SU-DHL-6 (cell line): Measurements from ENCODE around the gene G2E3.

Experiments used
- H2AFZ ChIP-seq: fragments of 200-600 bp; sonication (generic); 2 replicates; pipeline ENCODE4 v1.6.1; 2014; ENCODE audit warnings: low read depth, mild to moderate bottlenecking, moderate library complexity, mixed read lengths, antibody characterized with exemption, low read length; ENCODE audit not compliant: severe bottlenecking
- H3F3A ChIP-seq: fragments of 200-600 bp; shearing (Covaris generic); 2 replicates; pipeline ENCODE4 v1.6.0; 2016; ENCODE audit warnings: antibody characterized with exemption, mild to moderate bottlenecking; ENCODE audit not compliant: insufficient read depth
- H3K27ac ChIP-seq: fragments of 200-600 bp; sonication (generic); 2 replicates; pipeline ENCODE4 v1.5.1; 2016; ENCODE audit warnings: low read depth, mild to moderate bottlenecking, low read length, moderate library complexity, mixed read lengths
- H3K27me3 ChIP-seq: fragments of 200-600 bp; sonication (generic), shearing (Covaris generic); 2 replicates; pipeline ENCODE4 v1.6.0; 2014; ENCODE audit warnings: mild to moderate bottlenecking, low read length
- H3K36me3 ChIP-seq: fragments of 200-600 bp; sonication (generic); 2 replicates; pipeline ENCODE4 v1.6.1; 2014; ENCODE audit warnings: mild to moderate bottlenecking, low read length, mixed read lengths
- H3K4me2 ChIP-seq: fragments of 300-600, 200-600 bp; shearing (Covaris generic), sonication (generic); 2 replicates; pipeline ENCODE4 v1.6.0; 2014; ENCODE audit warnings: low read length, low read depth, mild to moderate bottlenecking; ENCODE audit not compliant: poor library complexity, severe bottlenecking
- H3K4me3 ChIP-seq: fragments of 200-600 bp; sonication (generic); 2 replicates; pipeline ENCODE4 v1.5.1; 2014; ENCODE audit warnings: antibody characterized with exemption, low read length, mild to moderate bottlenecking, mixed read lengths; ENCODE audit not compliant: insufficient read depth, poor library complexity, severe bottlenecking
- H3K79me2 ChIP-seq: fragments of 200-600 bp; sonication (generic); 2 replicates; pipeline ENCODE4 v1.6.1; 2014; ENCODE audit warnings: mild to moderate bottlenecking, low read length, moderate library complexity; ENCODE audit not compliant: insufficient read depth
- H3K9ac ChIP-seq: fragments of 200-600 bp; sonication (generic); 2 replicates; pipeline ENCODE4 v1.7.0; 2014; ENCODE audit warnings: mild to moderate bottlenecking, low read length
- H3K9me2 ChIP-seq: fragments of 200-600 bp; sonication (generic); replicated peaks from 2 replicates; pipeline ENCODE4 v1.6.1; 2014; ENCODE audit warnings: low read length; ENCODE audit not compliant: insufficient read depth
- H3K9me3 ChIP-seq: fragments of 200-600 bp; sonication (generic); 2 replicates; pipeline ENCODE4 v1.6.1; 2014; ENCODE audit warnings: low read length, mixed read lengths; ENCODE audit not compliant: insufficient read depth
- H4K20me1 ChIP-seq: fragments of 200-600 bp; sonication (generic); 2 replicates; pipeline ENCODE4 v1.6.1; 2014; ENCODE audit warnings: low read depth, mild to moderate bottlenecking, antibody characterized with exemption, low read length, moderate library complexity, mixed read lengths
- EZH2phosphoT487 ChIP-seq: fragments of 200-600 bp; sonication (generic), shearing (Covaris generic); conservative IDR thresholded peaks from 2 replicates; pipeline ENCODE4 v1.6.1; 2018; ENCODE audit warnings: mild to moderate bottlenecking, antibody characterized with exemption, low read length, moderate library complexity, mixed read lengths
- TF ChIP-seq, protein P1 (sequence below): fragments of 200-600 bp; sonication (generic); IDR thresholded peaks from one replicate; pipeline ENCODE4 v1.5.1; 2017; ENCODE audit warnings: antibody characterized with exemption, mild to moderate bottlenecking, low read length, moderate library complexity; ENCODE audit not compliant: insufficient read depth, poor library complexity, severe bottlenecking

G2E3 gene

DNA sequence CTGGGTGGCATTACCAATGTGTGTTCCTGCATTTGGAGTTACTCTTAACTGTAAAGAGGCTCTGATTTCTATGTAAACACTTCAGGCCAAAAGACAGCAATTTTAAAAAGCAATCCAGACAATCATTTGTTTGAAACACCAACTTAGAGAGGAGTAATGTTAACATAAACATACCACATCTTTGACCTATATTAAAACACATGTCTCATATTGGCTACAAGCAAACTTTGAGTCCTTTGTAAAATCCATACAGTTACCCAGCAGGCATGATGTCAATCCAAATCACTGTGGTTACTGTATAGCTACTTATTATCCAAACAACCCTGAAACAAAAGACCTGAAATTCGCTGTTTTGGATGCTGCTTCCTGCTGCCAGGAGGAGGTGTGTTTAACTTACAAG, 7.5 kb upstream of the G2E3 start:
- Histone ChIP-seq H3K9ac (no peak overlapping the region), H3K36me3 (no peaks in the 10 kb centered on the region), H3K9me2 (no peaks in the 10 kb centered on the region), H3K9me3 (no peaks in the 10 kb centered on the region), H3K4me3 (no peak overlapping the region), H4K20me1 (no peaks in the 10 kb centered on the region), H3K4me2 (no peak overlapping the region), H2AFZ (no peak overlapping the region), H3K27me3 (no peaks in the 10 kb centered on the region), H3K27ac (no peak overlapping the region), H3F3A (no peaks in the 10 kb centered on the region), H3K79me2 (no peaks in the 10 kb centered on the region)
- no peak for TF ChIP-seq EZH2phosphoT487
- TF ChIP-seq, protein P1, sequence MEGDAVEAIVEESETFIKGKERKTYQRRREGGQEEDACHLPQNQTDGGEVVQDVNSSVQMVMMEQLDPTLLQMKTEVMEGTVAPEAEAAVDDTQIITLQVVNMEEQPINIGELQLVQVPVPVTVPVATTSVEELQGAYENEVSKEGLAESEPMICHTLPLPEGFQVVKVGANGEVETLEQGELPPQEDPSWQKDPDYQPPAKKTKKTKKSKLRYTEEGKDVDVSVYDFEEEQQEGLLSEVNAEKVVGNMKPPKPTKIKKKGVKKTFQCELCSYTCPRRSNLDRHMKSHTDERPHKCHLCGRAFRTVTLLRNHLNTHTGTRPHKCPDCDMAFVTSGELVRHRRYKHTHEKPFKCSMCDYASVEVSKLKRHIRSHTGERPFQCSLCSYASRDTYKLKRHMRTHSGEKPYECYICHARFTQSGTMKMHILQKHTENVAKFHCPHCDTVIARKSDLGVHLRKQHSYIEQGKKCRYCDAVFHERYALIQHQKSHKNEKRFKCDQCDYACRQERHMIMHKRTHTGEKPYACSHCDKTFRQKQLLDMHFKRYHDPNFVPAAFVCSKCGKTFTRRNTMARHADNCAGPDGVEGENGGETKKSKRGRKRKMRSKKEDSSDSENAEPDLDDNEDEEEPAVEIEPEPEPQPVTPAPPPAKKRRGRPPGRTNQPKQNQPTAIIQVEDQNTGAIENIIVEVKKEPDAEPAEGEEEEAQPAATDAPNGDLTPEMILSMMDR, result no peak

DNA sequence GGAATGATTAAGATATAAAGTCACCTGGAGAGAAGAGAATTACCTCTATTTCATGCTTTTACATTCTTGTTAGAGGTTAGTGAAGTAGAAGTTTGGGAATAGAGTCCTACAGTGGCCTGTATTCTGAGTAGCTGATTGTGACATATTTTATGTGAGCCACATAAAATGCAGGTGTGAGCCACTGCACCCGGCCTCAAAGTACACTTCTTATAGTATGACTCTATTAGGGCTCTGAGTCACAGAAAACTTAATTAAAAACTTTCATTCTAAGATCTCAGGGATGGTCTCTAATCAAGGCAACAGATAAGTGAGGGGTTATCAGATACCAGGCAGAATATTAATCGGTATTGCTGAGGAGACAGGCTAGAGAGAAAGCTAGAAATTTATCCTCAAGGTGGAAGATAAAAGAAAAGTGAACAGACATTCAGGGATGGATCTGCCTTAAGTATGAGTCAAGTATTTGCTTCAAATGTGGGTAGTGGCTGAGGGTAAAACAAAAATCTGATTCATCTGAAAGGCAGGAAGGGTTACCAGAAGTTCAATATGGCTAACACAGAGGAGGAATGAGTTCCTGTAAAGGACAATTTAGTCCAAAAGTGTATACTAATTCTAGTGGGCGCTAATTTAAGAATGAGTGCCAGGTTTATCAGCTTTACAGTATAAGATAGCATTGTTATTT, 5.5 kb upstream of the G2E3 start:
- no peak overlapping the region for H3K27ac ChIP-seq
- H4K20me1 ChIP-seq, result no peaks in the 10 kb centered on the region
- TF ChIP-seq EZH2phosphoT487, result no peak
- TF ChIP-seq, protein P1, result no peak
- H3K9me2 ChIP-seq, result no peaks in the 10 kb centered on the region
- H3K36me3 ChIP-seq, result no peaks in the 10 kb centered on the region
- no peaks in the 10 kb centered on the region for H3K9me3 ChIP-seq
- no peaks in the 10 kb centered on the region for H3F3A ChIP-seq
- no peak overlapping the region for H3K9ac ChIP-seq
- no peaks in the 10 kb centered on the region for H3K27me3 ChIP-seq
- H2AFZ ChIP-seq, result peak overlapping the region; percentile 12
- H3K79me2 ChIP-seq, result no peaks in the 10 kb centered on the region
- no peak overlapping the region for H3K4me3 ChIP-seq
- H3K4me2 ChIP-seq, result no peak overlapping the region

DNA sequence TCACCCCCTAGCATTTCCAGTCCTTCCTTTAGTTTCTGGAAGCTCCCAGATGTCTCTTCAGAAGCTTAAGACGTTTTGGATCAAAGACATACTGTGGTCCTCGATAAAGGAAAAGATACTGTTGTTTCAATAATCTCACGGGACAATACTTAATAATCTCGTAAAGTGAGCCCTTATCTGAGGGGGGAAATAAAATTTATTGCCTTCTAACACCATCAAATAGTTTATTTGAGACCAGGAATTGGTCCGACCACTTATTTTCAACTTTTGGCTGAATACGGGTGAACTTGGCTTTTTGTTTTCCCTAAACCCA, 640 bp upstream of the G2E3 start:
- no peaks in the 10 kb centered on the region for H3K9me3 ChIP-seq
- peaks cover 8% of the 10 kb centered on the region for H3K36me3 ChIP-seq
- H3K27me3 ChIP-seq, result no peaks in the 10 kb centered on the region
- peak overlapping the region; percentile 96 for H3K4me2 ChIP-seq
- H2AFZ ChIP-seq, result peak overlapping the region; percentile 95
- no peaks in the 10 kb centered on the region for H3K9me2 ChIP-seq
- peaks cover 19% of the 10 kb centered on the region for H4K20me1 ChIP-seq
- H3K9ac ChIP-seq, result peak overlapping the region; percentile 84
- H3F3A ChIP-seq, result no peaks in the 10 kb centered on the region
- H3K79me2 ChIP-seq, result peaks cover 42% of the 10 kb centered on the region
- TF ChIP-seq, protein P1, result no peak
- TF ChIP-seq EZH2phosphoT487, result no peak
- no peak overlapping the region for H3K27ac ChIP-seq
- peak overlapping the region; percentile 95 for H3K4me3 ChIP-seq
